Measurements from ENCODE around the gene POU2F3. TPM values are rescaled to one million over a fixed set of nuclear protein-coding genes. Genes with fewer than 3 reads are reported as not detected.

Gene POU2F3
- total RNA-seq, 1 experiment from 2014 or later: not detected

GRCh38 chr11:120256779-120257178, 16.8 kb downstream of the POU2F3 start:
- Mint-ChIP-seq H3K9me3 (ENCODE audit: unreplicated experiment) (no peaks in the 10 kb centered on the region), H3K27ac (ENCODE audit: unreplicated experiment) (no peak overlapping the region), H3K27me3 (ENCODE audit: insufficient read depth, unreplicated experiment) (peaks cover 47% of the 10 kb centered on the region), H3K4me1 (ENCODE audit: low read depth, unreplicated experiment) (no peaks in the 10 kb centered on the region), H3K36me3 (ENCODE audit: insufficient read depth, unreplicated experiment) (no peaks in the 10 kb centered on the region), H3K4me3 (ENCODE audit: unreplicated experiment) (no peak overlapping the region)
- no peak for DNase-seq
- CTCF ChIA-PET: interaction anchor here (2.0 kb wide), 1 partner anchor 46 kb away, joined by 7 read pairs; no protein-coding TSS in a partner anchor
- no peak overlapping the region for H3K4me3 ChIP-seq (ENCODE audit: low read depth, low read length)
- POLR2A ChIA-PET: no interaction called here
- H3K4me1 ChIP-seq: no peaks in the 10 kb centered on the region
- H3K36me3 ChIP-seq (ENCODE audit: control insufficient read depth, insufficient read depth, low read length): no peaks in the 10 kb centered on the region
- H3K9me3 ChIP-seq: no peaks in the 10 kb centered on the region
- BruUV-seq (replicated peaks): no TSS peak
- no peak for TF ChIP-seq CTCF (IDR thresholded peaks at IDR 0.05; ENCODE audit: insufficient read depth in 1 of 2, low read depth in 1 of 2, low read length in 1 of 2, severe bottlenecking in 1 of 2, unreplicated experiment in 1 of 2)
- intact Hi-C loops (cut with micrococcal nuclease; ENCODE audit: unreplicated experiment): no loop called here
- peaks cover 2% of the 10 kb centered on the region for H3K27me3 ChIP-seq (replicated peaks; ENCODE audit: control insufficient read depth, insufficient read depth, low read length)

GRCh38 chr11:120257346-120257745, 17.4 kb downstream of the POU2F3 start:
- no TSS peak for BruUV-seq (replicated peaks)
- H3K4me1 ChIP-seq: no peaks in the 10 kb centered on the region
- no peak for DNase-seq
- H3K36me3 ChIP-seq (ENCODE audit: control insufficient read depth, insufficient read depth, low read length): no peaks in the 10 kb centered on the region
- no peaks in the 10 kb centered on the region for H3K9me3 Mint-ChIP-seq (ENCODE audit: unreplicated experiment)
- H3K36me3 Mint-ChIP-seq (ENCODE audit: insufficient read depth, unreplicated experiment): no peaks in the 10 kb centered on the region
- no peaks in the 10 kb centered on the region for H3K9me3 ChIP-seq
- intact Hi-C loops (cut with micrococcal nuclease; ENCODE audit: unreplicated experiment): no loop called here
- H3K4me1 Mint-ChIP-seq (ENCODE audit: low read depth, unreplicated experiment): no peaks in the 10 kb centered on the region
- CTCF ChIA-PET: interaction anchor here (2.0 kb wide), 1 partner anchor 46 kb away, joined by 7 read pairs; no protein-coding TSS in a partner anchor
- H3K27me3 ChIP-seq (replicated peaks; ENCODE audit: control insufficient read depth, insufficient read depth, low read length): peaks cover 2% of the 10 kb centered on the region
- H3K4me3 Mint-ChIP-seq (ENCODE audit: unreplicated experiment): no peak overlapping the region
- POLR2A ChIA-PET: no interaction called here
- no peak for TF ChIP-seq CTCF (IDR thresholded peaks at IDR 0.05; ENCODE audit: insufficient read depth in 1 of 2, low read depth in 1 of 2, low read length in 1 of 2, severe bottlenecking in 1 of 2, unreplicated experiment in 1 of 2)
- no peak overlapping the region for H3K27ac Mint-ChIP-seq (ENCODE audit: unreplicated experiment)
- peaks cover 47% of the 10 kb centered on the region for H3K27me3 Mint-ChIP-seq (ENCODE audit: insufficient read depth, unreplicated experiment)
- no peak overlapping the region for H3K4me3 ChIP-seq (ENCODE audit: low read depth, low read length)

DNA sequence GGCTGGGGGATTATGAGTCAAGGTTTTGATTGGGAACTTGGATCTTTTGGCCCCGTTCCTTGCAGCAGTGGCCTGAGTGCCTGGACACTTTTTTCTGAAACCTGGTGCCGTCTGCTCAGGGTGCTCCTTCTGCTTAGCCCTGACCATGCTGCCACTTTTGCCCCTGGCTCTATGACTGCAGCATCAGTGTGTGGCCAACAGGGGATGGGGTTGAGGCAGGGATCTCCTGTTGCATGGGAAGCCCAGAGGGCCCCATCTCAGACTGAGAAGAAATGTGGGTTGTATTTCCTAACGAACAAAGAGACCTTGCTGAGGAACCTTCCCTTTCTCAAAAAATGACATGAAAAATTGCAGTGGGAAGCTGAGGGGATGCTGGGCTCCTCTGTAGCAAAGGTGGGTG, 18.7 kb downstream of the POU2F3 start:
- Histone ChIP-seq H3K4me1 (no peaks in the 10 kb centered on the region), H3K4me3 (ENCODE audit: low read depth, low read length) (no peak overlapping the region), H3K9me3 (no peaks in the 10 kb centered on the region), H3K27me3 (replicated peaks; ENCODE audit: control insufficient read depth, insufficient read depth, low read length) (peaks cover 2% of the 10 kb centered on the region), H3K36me3 (ENCODE audit: control insufficient read depth, insufficient read depth, low read length) (no peaks in the 10 kb centered on the region)
- no peak for DNase-seq
- no TSS peak for BruUV-seq (replicated peaks)
- Mint-ChIP-seq H3K27me3 (ENCODE audit: insufficient read depth, unreplicated experiment) (peaks cover 50% of the 10 kb centered on the region), H3K36me3 (ENCODE audit: insufficient read depth, unreplicated experiment) (no peaks in the 10 kb centered on the region), H3K9me3 (ENCODE audit: unreplicated experiment) (no peaks in the 10 kb centered on the region), H3K4me3 (ENCODE audit: unreplicated experiment) (no peak overlapping the region), H3K27ac (ENCODE audit: unreplicated experiment) (no peak overlapping the region), H3K4me1 (ENCODE audit: low read depth, unreplicated experiment) (no peaks in the 10 kb centered on the region)
- ChIA-PET CTCF (interaction anchor here (1.3 kb wide), 1 partner anchor 41 kb away, joined by 3 read pairs; no protein-coding TSS in a partner anchor), POLR2A (no interaction called here)
- intact Hi-C loops (cut with micrococcal nuclease; ENCODE audit: unreplicated experiment): no loop called here
- TF ChIP-seq CTCF (IDR thresholded peaks at IDR 0.05; ENCODE audit: insufficient read depth in 1 of 2, low read depth in 1 of 2, low read length in 1 of 2, severe bottlenecking in 1 of 2, unreplicated experiment in 1 of 2): peak; percentile 18 to 33
